ENCODE data around the gene SORCS2. TPM values are rescaled to one million over a fixed set of nuclear protein-coding genes. Genes with fewer than 3 reads are reported as not detected.

Gene SORCS2
- total and polyA plus RNA-seq, 2 of the 8 experiments (the other 6 are each of a cell fraction or from before 2014, with no cell fraction given) = 0.36 to 1.8 TPM

DNA sequence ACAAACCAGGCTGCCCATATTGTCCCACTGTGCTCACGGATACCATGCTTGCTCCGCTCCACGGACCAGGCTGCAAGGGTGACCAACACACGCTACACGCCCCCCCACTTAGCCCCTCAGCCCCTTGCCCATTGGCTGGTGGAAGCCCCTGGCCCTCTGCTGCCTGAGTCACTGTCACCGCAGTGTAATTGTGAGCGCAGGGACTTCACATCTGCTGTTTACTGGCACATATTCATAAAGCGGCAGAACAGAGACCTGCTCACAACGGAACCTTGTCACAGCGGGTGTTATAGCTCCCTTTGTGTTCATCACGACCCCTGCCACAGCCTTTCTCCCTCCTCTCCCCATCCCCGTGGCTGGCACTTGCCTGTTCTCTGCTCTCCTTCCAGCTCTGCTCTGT, 158.7 kb downstream of the SORCS2 start (continued):
- TF ChIP-seq, protein P1, sequence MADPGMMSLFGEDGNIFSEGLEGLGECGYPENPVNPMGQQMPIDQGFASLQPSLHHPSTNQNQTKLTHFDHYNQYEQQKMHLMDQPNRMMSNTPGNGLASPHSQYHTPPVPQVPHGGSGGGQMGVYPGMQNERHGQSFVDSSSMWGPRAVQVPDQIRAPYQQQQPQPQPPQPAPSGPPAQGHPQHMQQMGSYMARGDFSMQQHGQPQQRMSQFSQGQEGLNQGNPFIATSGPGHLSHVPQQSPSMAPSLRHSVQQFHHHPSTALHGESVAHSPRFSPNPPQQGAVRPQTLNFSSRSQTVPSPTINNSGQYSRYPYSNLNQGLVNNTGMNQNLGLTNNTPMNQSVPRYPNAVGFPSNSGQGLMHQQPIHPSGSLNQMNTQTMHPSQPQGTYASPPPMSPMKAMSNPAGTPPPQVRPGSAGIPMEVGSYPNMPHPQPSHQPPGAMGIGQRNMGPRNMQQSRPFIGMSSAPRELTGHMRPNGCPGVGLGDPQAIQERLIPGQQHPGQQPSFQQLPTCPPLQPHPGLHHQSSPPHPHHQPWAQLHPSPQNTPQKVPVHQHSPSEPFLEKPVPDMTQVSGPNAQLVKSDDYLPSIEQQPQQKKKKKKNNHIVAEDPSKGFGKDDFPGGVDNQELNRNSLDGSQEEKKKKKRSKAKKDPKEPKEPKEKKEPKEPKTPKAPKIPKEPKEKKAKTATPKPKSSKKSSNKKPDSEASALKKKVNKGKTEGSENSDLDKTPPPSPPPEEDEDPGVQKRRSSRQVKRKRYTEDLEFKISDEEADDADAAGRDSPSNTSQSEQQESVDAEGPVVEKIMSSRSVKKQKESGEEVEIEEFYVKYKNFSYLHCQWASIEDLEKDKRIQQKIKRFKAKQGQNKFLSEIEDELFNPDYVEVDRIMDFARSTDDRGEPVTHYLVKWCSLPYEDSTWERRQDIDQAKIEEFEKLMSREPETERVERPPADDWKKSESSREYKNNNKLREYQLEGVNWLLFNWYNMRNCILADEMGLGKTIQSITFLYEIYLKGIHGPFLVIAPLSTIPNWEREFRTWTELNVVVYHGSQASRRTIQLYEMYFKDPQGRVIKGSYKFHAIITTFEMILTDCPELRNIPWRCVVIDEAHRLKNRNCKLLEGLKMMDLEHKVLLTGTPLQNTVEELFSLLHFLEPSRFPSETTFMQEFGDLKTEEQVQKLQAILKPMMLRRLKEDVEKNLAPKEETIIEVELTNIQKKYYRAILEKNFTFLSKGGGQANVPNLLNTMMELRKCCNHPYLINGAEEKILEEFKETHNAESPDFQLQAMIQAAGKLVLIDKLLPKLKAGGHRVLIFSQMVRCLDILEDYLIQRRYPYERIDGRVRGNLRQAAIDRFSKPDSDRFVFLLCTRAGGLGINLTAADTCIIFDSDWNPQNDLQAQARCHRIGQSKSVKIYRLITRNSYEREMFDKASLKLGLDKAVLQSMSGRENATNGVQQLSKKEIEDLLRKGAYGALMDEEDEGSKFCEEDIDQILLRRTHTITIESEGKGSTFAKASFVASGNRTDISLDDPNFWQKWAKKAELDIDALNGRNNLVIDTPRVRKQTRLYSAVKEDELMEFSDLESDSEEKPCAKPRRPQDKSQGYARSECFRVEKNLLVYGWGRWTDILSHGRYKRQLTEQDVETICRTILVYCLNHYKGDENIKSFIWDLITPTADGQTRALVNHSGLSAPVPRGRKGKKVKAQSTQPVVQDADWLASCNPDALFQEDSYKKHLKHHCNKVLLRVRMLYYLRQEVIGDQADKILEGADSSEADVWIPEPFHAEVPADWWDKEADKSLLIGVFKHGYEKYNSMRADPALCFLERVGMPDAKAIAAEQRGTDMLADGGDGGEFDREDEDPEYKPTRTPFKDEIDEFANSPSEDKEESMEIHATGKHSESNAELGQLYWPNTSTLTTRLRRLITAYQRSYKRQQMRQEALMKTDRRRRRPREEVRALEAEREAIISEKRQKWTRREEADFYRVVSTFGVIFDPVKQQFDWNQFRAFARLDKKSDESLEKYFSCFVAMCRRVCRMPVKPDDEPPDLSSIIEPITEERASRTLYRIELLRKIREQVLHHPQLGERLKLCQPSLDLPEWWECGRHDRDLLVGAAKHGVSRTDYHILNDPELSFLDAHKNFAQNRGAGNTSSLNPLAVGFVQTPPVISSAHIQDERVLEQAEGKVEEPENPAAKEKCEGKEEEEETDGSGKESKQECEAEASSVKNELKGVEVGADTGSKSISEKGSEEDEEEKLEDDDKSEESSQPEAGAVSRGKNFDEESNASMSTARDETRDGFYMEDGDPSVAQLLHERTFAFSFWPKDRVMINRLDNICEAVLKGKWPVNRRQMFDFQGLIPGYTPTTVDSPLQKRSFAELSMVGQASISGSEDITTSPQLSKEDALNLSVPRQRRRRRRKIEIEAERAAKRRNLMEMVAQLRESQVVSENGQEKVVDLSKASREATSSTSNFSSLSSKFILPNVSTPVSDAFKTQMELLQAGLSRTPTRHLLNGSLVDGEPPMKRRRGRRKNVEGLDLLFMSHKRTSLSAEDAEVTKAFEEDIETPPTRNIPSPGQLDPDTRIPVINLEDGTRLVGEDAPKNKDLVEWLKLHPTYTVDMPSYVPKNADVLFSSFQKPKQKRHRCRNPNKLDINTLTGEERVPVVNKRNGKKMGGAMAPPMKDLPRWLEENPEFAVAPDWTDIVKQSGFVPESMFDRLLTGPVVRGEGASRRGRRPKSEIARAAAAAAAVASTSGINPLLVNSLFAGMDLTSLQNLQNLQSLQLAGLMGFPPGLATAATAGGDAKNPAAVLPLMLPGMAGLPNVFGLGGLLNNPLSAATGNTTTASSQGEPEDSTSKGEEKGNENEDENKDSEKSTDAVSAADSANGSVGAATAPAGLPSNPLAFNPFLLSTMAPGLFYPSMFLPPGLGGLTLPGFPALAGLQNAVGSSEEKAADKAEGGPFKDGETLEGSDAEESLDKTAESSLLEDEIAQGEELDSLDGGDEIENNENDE (IDR thresholded peaks at IDR 0.05; ENCODE audit: insufficient replicate concordance, low read length) = no peak
- no peak for TF ChIP-seq SP4 (IDR thresholded peaks at IDR 0.05; ENCODE audit: low read length)
